DOHH2 (cell line): ENCODE measurements around the gene MAN1C1.

ENCODE experiments used
- CTCF ChIP-seq: fragments of 200-600 bp; sonication (generic); IDR thresholded peaks from one replicate; pipeline ENCODE4 v1.5.1; 2014; ENCODE audit warnings: antibody characterized with exemption, mild to moderate bottlenecking, low read depth, low read length; ENCODE audit not compliant: poor library complexity, severe bottlenecking
- EZH2phosphoT487 ChIP-seq: fragments of 200-600 bp; sonication (generic); IDR thresholded peaks from 2 replicates; pipeline ENCODE4 v1.6.1; 2017; ENCODE audit warnings: borderline replicate concordance, mild to moderate bottlenecking, antibody characterized with exemption, low read length, moderate library complexity, mixed read lengths

GRCh38 chr1:25699500-25700143, 83.0 kb downstream of the MAN1C1 start:
- TF ChIP-seq CTCF (no peak), EZH2phosphoT487 (no peak)
